Aorta (tissue), 5 donors: Measurements from ENCODE around the gene MAST4. TPM values are rescaled to one million over a fixed set of nuclear protein-coding genes. Genes with fewer than 3 reads are reported as not detected.
"Not testable (repeated sequence)": the region's sequence is repeated elsewhere in the genome, so short reads cannot be mapped to it uniquely, and the experiment has no call there.

Experiments used
- ATAC-seq: fragments of 200-7000 bp; cut with Tn5 transposase; one replicate; pipeline ENCODE4 v1.9.1; 2022; ENCODE audit warnings: moderate library complexity; ENCODE audit not compliant: low FRiP score
- DNase-seq, 2 donors: peaks; one replicate each; pipeline ENCODE4 v3.0.0-alpha.2; 2020
- H3K27ac ChIP-seq, 2 donors: one replicate each; pipeline ENCODE4 v1.5.1; 2013; ENCODE audit warnings: low read length in 2 of 2, mild to moderate bottlenecking in 2 of 2, moderate library complexity in 2 of 2, control low read depth in 1 of 2, inconsistent platforms in 1 of 2, low read depth in 1 of 2
- H3K27me3 ChIP-seq, 2 donors: one replicate each; pipeline ENCODE4 v1.6.1; 2013; ENCODE audit warnings: control low read depth in 1 of 2, low read length in 1 of 2, mild to moderate bottlenecking in 1 of 2, moderate library complexity in 1 of 2; ENCODE audit not compliant: insufficient read depth in 2 of 2, control insufficient read depth in 1 of 2
- H3K36me3 ChIP-seq, 2 donors: one replicate each; pipeline ENCODE4 v1.6.1; 2013; ENCODE audit warnings: control low read depth in 1 of 2, low read length in 1 of 2, mild to moderate bottlenecking in 1 of 2; ENCODE audit not compliant: insufficient read depth in 2 of 2, control insufficient read depth in 1 of 2
- H3K4me1 ChIP-seq, 2 donors: one replicate each; pipeline ENCODE4 v1.6.1; 2013; ENCODE audit warnings: low read length in 2 of 2, control low read depth in 1 of 2, mild to moderate bottlenecking in 1 of 2, moderate library complexity in 1 of 2; ENCODE audit not compliant: insufficient read depth in 2 of 2, control insufficient read depth in 1 of 2
- H3K4me3 ChIP-seq, 2 donors: one replicate each; pipeline ENCODE4 v1.5.1; 2013; ENCODE audit warnings: low read length in 2 of 2, control low read depth in 1 of 2, mild to moderate bottlenecking in 1 of 2
- H3K9me3 ChIP-seq: one replicate; pipeline ENCODE4 v1.6.1; 2013; ENCODE audit warnings: mild to moderate bottlenecking, low read length; ENCODE audit not compliant: control insufficient read depth
- WGBS, 2 donors: extraction: QIAGEN DNeasy Blood & Tissue Kit; methylation state at CpG; one replicate each; pipeline ENCODE4 v1.1.7; 2013; 5-methylcytosine and 5-hydroxymethylcytosine counted together
- intact Hi-C, 2 donors: fragments of 100-400 bp; cut with DNase I; formaldehyde crosslinking; loops; one replicate each; pipeline versions ENCODE4 v1.14.2 to v1.15.0; 2022
- polyA plus RNA-seq, 2 donors: library from polyadenylated mRNA; stranded (reverse); fragments of 200-250 nt; gene quantifications; one replicate each; pipeline ENCODE4 v1.2.3, GENCODE V29; 2013
- total RNA-seq, 2 donors: library from RNA; stranded (reverse); fragmentation: NEBNext Ultra II Directional; extraction: Animal tissue kit (Norgen Biotek cat#: 25700); gene quantifications; one replicate each; pipeline ENCODE4 v1.2.1, GENCODE V29; 2021
- donor health status: healthy with polysubstance abuse.
- donor health status: Bipolar disorder and iron deficiency.
- donor health status: DM: no; HTN: no; CAD: no.
- donor health status: DM: no; HTN: no; CAD: no.
- donor health status: DM: yes; HTN: yes; CAD: no.

Gene MAST4
- total and polyA plus RNA-seq, 4 donors = 2.4 to 66.5 (median 24.9) TPM

GRCh38 chr5:67127347-67127895 is 531.2 kb downstream of the MAST4 start:
- H3K4me1 ChIP-seq, ATAC-seq, DNase-seq, intact Hi-C loops, H3K4me3 ChIP-seq, H3K27me3 ChIP-seq, H3K9me3 ChIP-seq, H3K36me3 ChIP-seq, H3K27ac ChIP-seq: not testable (repeated sequence)
- WGBS, 2 donors = 94 to 95% methylated on average over 5 of the region's 5 CpGs

- no peak for DNase-seq
- no peaks in the 10 kb centered on the region for H3K9me3 ChIP-seq
- peaks cover 0 to 8% of the 10 kb centered on the region in 2 donors for H3K36me3 ChIP-seq
- intact Hi-C loops = no loop called here
- ATAC-seq = no peak
- no peak overlapping the region for H3K27ac ChIP-seq
- H3K4me3 ChIP-seq = no peak overlapping the region
- no peaks in the 10 kb centered on the region for H3K27me3 ChIP-seq
- WGBS, 2 donors = 96% methylated on average over 2 of the region's 2 CpGs
- H3K4me1 ChIP-seq = no peaks in the 10 kb centered on the region
Observed at GRCh38 chr5:67129768-67130167, 533.6 kb downstream of the MAST4 start.

GRCh38 chr5:67133217-67133616 is 537.0 kb downstream of the MAST4 start:
- H3K9me3 ChIP-seq = no peaks in the 10 kb centered on the region
- WGBS, 2 donors = 47 to 48% methylated on average over 2 of the region's 2 CpGs

GRCh38 chr5:67133776-67134175 is 537.6 kb downstream of the MAST4 start:
- Histone ChIP-seq H3K9me3 (no peaks in the 10 kb centered on the region), H3K27me3 (no peaks in the 10 kb centered on the region), H3K36me3 (peaks cover 2 to 8% of the 10 kb centered on the region in 2 donors), H3K4me1 (no peaks in the 10 kb centered on the region), H3K4me3 (no peak overlapping the region), H3K27ac (no peak overlapping the region)
- WGBS, 2 donors = 68 to 80% methylated on average over 3 of the region's 3 CpGs
- ATAC-seq (no peak), DNase-seq (no peak)
- intact Hi-C loops = no loop called here

More at GRCh38 chr5:67133217-67133616, 537.0 kb downstream of the MAST4 start:
- ATAC-seq (no peak), DNase-seq (no peak)
- H3K36me3 ChIP-seq = peaks cover 2 to 8% of the 10 kb centered on the region in 2 donors
- intact Hi-C loops = no loop called here
- no peaks in the 10 kb centered on the region for H3K4me1 ChIP-seq
- no peak overlapping the region for H3K4me3 ChIP-seq
- H3K27ac ChIP-seq = no peak overlapping the region
- H3K27me3 ChIP-seq = no peaks in the 10 kb centered on the region

GRCh38 chr5:67135381-67135984 is 539.3 kb downstream of the MAST4 start:
- no peak overlapping the region for H3K4me3 ChIP-seq
- intact Hi-C loops = no loop called here
- no peaks in the 10 kb centered on the region for H3K4me1 ChIP-seq
- no peaks in the 10 kb centered on the region for H3K9me3 ChIP-seq
- H3K27ac ChIP-seq = no peak overlapping the region
- no peaks in the 10 kb centered on the region for H3K27me3 ChIP-seq
- 85 to 87% methylated on average over 6 of the region's 6 CpGs for WGBS, 2 donors
- ATAC-seq = no peak
- no peak for DNase-seq
- peaks cover 3 to 5% of the 10 kb centered on the region in 2 donors for H3K36me3 ChIP-seq

- Histone ChIP-seq H3K27me3 (no peaks in the 10 kb centered on the region), H3K9me3 (no peaks in the 10 kb centered on the region), H3K4me3 (no peak overlapping the region), H3K36me3 (peaks cover 4 to 14% of the 10 kb centered on the region in 2 donors), H3K4me1 (no peaks in the 10 kb centered on the region), H3K27ac (no peak overlapping the region)
- DNase-seq (no peak), ATAC-seq (no peak)
- 82 to 85% methylated on average over 5 of the region's 5 CpGs for WGBS, 2 donors
- intact Hi-C loops = no loop called here
Observed at GRCh38 chr5:67139030-67139429, 542.8 kb downstream of the MAST4 start.

GRCh38 chr5:67140413-67140812 is 544.2 kb downstream of the MAST4 start:
- intact Hi-C loops = no loop called here
- Histone ChIP-seq H3K4me1 (no peaks in the 10 kb centered on the region), H3K36me3 (peaks cover 12 to 17% of the 10 kb centered on the region in 2 donors), H3K9me3 (no peaks in the 10 kb centered on the region), H3K27me3 (no peaks in the 10 kb centered on the region), H3K4me3 (no peak overlapping the region), H3K27ac (no peak overlapping the region)
- DNase-seq (no peak), ATAC-seq (no peak)
- 92 to 95% methylated on average over 4 of the region's 4 CpGs for WGBS, 2 donors

- no peaks in the 10 kb centered on the region for H3K9me3 ChIP-seq
- ATAC-seq (no peak), DNase-seq (no peak)
- peaks cover 16 to 19% of the 10 kb centered on the region in 2 donors for H3K36me3 ChIP-seq
- intact Hi-C loops = no loop called here
- no peak overlapping the region for H3K4me3 ChIP-seq
- no peaks in the 10 kb centered on the region for H3K27me3 ChIP-seq
- no peak overlapping the region for H3K27ac ChIP-seq
- H3K4me1 ChIP-seq = no peaks in the 10 kb centered on the region
Observed at GRCh38 chr5:67141644-67142043, 545.5 kb downstream of the MAST4 start.

- Histone ChIP-seq H3K27ac (no peak overlapping the region), H3K27me3 (no peaks in the 10 kb centered on the region), H3K36me3 (peaks cover 16 to 20% of the 10 kb centered on the region in 2 donors), H3K4me1 (peaks cover 0 to 2% of the 10 kb centered on the region in 2 donors), H3K9me3 (no peaks in the 10 kb centered on the region), H3K4me3 (no peak overlapping the region)
- no peak for DNase-seq
- ATAC-seq = no peak
- WGBS, 2 donors = 87 to 89% methylated on average over 8 of the region's 8 CpGs
- intact Hi-C loops = no loop called here
Observed at GRCh38 chr5:67142816-67143215, 546.6 kb downstream of the MAST4 start.
